ENCODE measurements around the gene DHX16.

DNA sequence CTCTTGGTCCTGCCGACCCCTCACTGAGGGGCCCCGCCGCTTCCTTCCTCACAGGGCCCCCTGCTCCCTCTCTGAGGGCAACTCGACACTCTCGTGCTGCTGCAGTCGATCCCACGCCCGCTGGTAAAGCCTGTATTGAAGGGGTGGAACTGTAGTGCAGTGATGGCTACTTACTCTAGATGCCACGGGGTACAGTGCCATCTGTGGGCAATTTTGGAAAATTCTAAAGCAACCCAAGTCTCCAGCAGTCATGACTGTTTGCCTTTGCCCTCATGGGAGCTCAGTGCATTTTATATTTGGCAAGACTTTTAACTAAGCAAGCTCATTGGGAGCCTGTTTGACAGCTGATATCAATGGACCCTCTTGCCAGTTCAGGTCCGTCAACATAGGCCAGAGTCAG lies 32.3 kb downstream of the DHX16 start:
- TF ChIP-seq, protein P1, sequence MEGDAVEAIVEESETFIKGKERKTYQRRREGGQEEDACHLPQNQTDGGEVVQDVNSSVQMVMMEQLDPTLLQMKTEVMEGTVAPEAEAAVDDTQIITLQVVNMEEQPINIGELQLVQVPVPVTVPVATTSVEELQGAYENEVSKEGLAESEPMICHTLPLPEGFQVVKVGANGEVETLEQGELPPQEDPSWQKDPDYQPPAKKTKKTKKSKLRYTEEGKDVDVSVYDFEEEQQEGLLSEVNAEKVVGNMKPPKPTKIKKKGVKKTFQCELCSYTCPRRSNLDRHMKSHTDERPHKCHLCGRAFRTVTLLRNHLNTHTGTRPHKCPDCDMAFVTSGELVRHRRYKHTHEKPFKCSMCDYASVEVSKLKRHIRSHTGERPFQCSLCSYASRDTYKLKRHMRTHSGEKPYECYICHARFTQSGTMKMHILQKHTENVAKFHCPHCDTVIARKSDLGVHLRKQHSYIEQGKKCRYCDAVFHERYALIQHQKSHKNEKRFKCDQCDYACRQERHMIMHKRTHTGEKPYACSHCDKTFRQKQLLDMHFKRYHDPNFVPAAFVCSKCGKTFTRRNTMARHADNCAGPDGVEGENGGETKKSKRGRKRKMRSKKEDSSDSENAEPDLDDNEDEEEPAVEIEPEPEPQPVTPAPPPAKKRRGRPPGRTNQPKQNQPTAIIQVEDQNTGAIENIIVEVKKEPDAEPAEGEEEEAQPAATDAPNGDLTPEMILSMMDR (IDR thresholded peaks at IDR 0.05), result no peak
- no peak for TF ChIP-seq POLR2A (IDR thresholded peaks at IDR 0.05)

Data from lower leg skin (tissue), 3 donors.